ENCODE measurements around the gene PSMG2. TPM values are rescaled to one million over a fixed set of nuclear protein-coding genes. Genes with fewer than 3 reads are reported as not detected.
A peak's percentile ranks its signal among the peaks of the same experiment; 100 is the strongest.

Gene PSMG2
- total RNA-seq, 4 donors from 2014 or later = 62.4 to 70.2 (median 69.0) TPM

- no peaks in the 10 kb centered on the region for H3K36me3 ChIP-seq
- DNase-seq = no peak
- TF ChIP-seq CTCF (IDR thresholded peaks at IDR 0.05) = no peak
- no peak overlapping the region for H3K4me3 ChIP-seq
- intact Hi-C loops (cut with DNase I; ENCODE audit: low total_unique reads) = no loop called here
- H3K9me3 ChIP-seq = no peaks in the 10 kb centered on the region
- H3K27ac ChIP-seq = no peak overlapping the region
- no peaks in the 10 kb centered on the region for H3K27me3 ChIP-seq
- H3K4me1 ChIP-seq = peaks cover 0 to 9% of the 10 kb centered on the region in 2 donors
These were observed 3.1 kb upstream of the PSMG2 start for GRCh38 chr18:12699747-12700146.

- peaks cover 0 to 9% of the 10 kb centered on the region in 2 donors for H3K4me1 ChIP-seq
- no peak for DNase-seq
- TF ChIP-seq CTCF (IDR thresholded peaks at IDR 0.05) (no peak), POLR2A (IDR thresholded peaks at IDR 0.05) (no peak)
- peak overlapping the region in 1 of 2 donors; percentile 91 for H3K4me3 ChIP-seq
- H3K27ac ChIP-seq = no peak overlapping the region
- H3K9me3 ChIP-seq = no peaks in the 10 kb centered on the region
- H3K27me3 ChIP-seq = no peaks in the 10 kb centered on the region
- intact Hi-C loops (cut with DNase I; ENCODE audit: low total_unique reads) = no loop called here
- no peaks in the 10 kb centered on the region for H3K36me3 ChIP-seq
These were observed 1.7 kb upstream of the PSMG2 start for GRCh38 chr18:12701161-12701560.

- TF ChIP-seq CTCF (IDR thresholded peaks at IDR 0.05) (no peak), POLR2A (IDR thresholded peaks at IDR 0.05) (no peak)
- Histone ChIP-seq H3K36me3 (no peaks in the 10 kb centered on the region), H3K4me1 (peaks cover 0 to 9% of the 10 kb centered on the region in 2 donors), H3K9me3 (no peaks in the 10 kb centered on the region), H3K4me3 (peak overlapping the region; percentile 91 to 95), H3K27me3 (no peaks in the 10 kb centered on the region), H3K27ac (peak overlapping the region; percentile 97 to 98)
- no peak for DNase-seq
- intact Hi-C loops (cut with DNase I; ENCODE audit: low total_unique reads) = no loop called here
These were observed 290 bp downstream of the PSMG2 start for GRCh38 chr18:12703096-12703567.

- TF ChIP-seq CTCF (IDR thresholded peaks at IDR 0.05) = no peak
- no peak for TF ChIP-seq POLR2A (IDR thresholded peaks at IDR 0.05)
- peaks cover 0 to 9% of the 10 kb centered on the region in 2 donors for H3K4me1 ChIP-seq
- H3K27ac ChIP-seq = peak overlapping the region; percentile 97 to 98
- H3K36me3 ChIP-seq = no peaks in the 10 kb centered on the region
- H3K9me3 ChIP-seq = no peaks in the 10 kb centered on the region
- intact Hi-C loops (cut with DNase I; ENCODE audit: low total_unique reads) = no loop called here
- DNase-seq = no peak
- peak overlapping the region; percentile 91 to 95 for H3K4me3 ChIP-seq
- no peaks in the 10 kb centered on the region for H3K27me3 ChIP-seq
These were observed 822 bp downstream of the PSMG2 start for GRCh38 chr18:12703664-12704063.

DNA sequence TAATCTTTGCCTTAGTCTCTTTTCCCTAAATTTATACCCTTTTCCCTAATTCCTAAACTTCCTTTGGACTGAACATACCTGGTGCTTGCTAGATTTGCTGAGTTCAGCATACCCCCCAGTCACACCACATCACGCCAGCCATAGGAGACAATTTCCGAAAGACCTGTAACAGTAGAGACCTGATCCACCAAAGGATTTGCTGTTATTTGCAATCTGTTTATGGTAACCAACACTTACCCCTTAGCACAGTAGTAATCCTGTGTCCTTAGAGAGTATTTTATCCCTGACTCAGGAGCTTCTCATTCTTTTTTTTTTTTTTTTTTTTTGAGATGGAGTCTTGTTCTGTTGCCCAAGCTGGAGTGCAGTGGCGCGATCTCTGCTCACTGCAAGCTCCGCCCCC, 8.6 kb downstream of the PSMG2 start:
- no peak for DNase-seq
- Histone ChIP-seq H3K27ac (no peak overlapping the region), H3K9me3 (no peaks in the 10 kb centered on the region), H3K4me3 (no peak overlapping the region), H3K27me3 (no peaks in the 10 kb centered on the region), H3K4me1 (no peaks in the 10 kb centered on the region), H3K36me3 (no peaks in the 10 kb centered on the region)
- TF ChIP-seq POLR2A (IDR thresholded peaks at IDR 0.05) (no peak), CTCF (IDR thresholded peaks at IDR 0.05) (no peak)
- intact Hi-C loops (cut with DNase I; ENCODE audit: low total_unique reads) = no loop called here

All from uterus (tissue), 4 donors.